ENCODE measurements around the gene PAN3.

PAN3 gene

GRCh38 chr13:28173793-28174192, 35.4 kb downstream of the PAN3 start:
- H3K4me3 ChIP-seq (replicated peaks in 1 of 2; ENCODE audit: low read depth in 2 of 2, low read length in 2 of 2), result no peak overlapping the region
- no peak for TF ChIP-seq CTCF (IDR thresholded peaks at IDR 0.05; ENCODE audit: low read depth, low read length)
- no peak for DNase-seq (ENCODE audit: low read depth in 2 of 2)

GRCh38 chr13:28177327-28177726, 39.0 kb downstream of the PAN3 start:
- no peak for DNase-seq (ENCODE audit: low read depth in 2 of 2)
- TF ChIP-seq CTCF (IDR thresholded peaks at IDR 0.05; ENCODE audit: low read depth, low read length), result no peak
- H3K4me3 ChIP-seq (replicated peaks in 1 of 2; ENCODE audit: low read depth in 2 of 2, low read length in 2 of 2), result no peak overlapping the region

GRCh38 chr13:28177877-28178276, 39.5 kb downstream of the PAN3 start:
- H3K4me3 ChIP-seq (replicated peaks in 1 of 2; ENCODE audit: low read depth in 2 of 2, low read length in 2 of 2), result no peak overlapping the region
- no peak for DNase-seq (ENCODE audit: low read depth in 2 of 2)

GRCh38 chr13:28179974-28180373, 41.6 kb downstream of the PAN3 start:
- DNase-seq (ENCODE audit: low read depth in 2 of 2), result no peak
- no peak for TF ChIP-seq CTCF (IDR thresholded peaks at IDR 0.05; ENCODE audit: low read depth, low read length)
- H3K4me3 ChIP-seq (replicated peaks in 1 of 2; ENCODE audit: low read depth in 2 of 2, low read length in 2 of 2), result no peak overlapping the region

More at GRCh38 chr13:28177877-28178276, 39.5 kb downstream of the PAN3 start:
- TF ChIP-seq CTCF (IDR thresholded peaks at IDR 0.05; ENCODE audit: low read depth, low read length), result no peak

GRCh38 chr13:28181413-28181812, 43.1 kb downstream of the PAN3 start:
- DNase-seq (ENCODE audit: low read depth in 2 of 2), result peak; percentile 15 to 74
- no peak overlapping the region for H3K4me3 ChIP-seq (replicated peaks in 1 of 2; ENCODE audit: low read depth in 2 of 2, low read length in 2 of 2)
- TF ChIP-seq CTCF (IDR thresholded peaks at IDR 0.05; ENCODE audit: low read depth, low read length), result no peak

GRCh38 chr13:28185256-28185655, 46.9 kb downstream of the PAN3 start:
- no peak overlapping the region for H3K4me3 ChIP-seq (replicated peaks in 1 of 2; ENCODE audit: low read depth in 2 of 2, low read length in 2 of 2)
- DNase-seq (ENCODE audit: low read depth in 2 of 2), result peak; percentile 4 to 27
- TF ChIP-seq CTCF (IDR thresholded peaks at IDR 0.05; ENCODE audit: low read depth, low read length), result no peak

GRCh38 chr13:28199089-28199488, 60.7 kb downstream of the PAN3 start:
- TF ChIP-seq CTCF (IDR thresholded peaks at IDR 0.05; ENCODE audit: low read depth, low read length), result peak; percentile 11
- no peak for DNase-seq (ENCODE audit: low read depth in 2 of 2)
- no peak overlapping the region for H3K4me3 ChIP-seq (replicated peaks in 1 of 2; ENCODE audit: low read depth in 2 of 2, low read length in 2 of 2)

Measured in cardiac fibroblast (primary cell).